ENCODE measurements around the gene PDE4D.

The PDE4D gene

DNA sequence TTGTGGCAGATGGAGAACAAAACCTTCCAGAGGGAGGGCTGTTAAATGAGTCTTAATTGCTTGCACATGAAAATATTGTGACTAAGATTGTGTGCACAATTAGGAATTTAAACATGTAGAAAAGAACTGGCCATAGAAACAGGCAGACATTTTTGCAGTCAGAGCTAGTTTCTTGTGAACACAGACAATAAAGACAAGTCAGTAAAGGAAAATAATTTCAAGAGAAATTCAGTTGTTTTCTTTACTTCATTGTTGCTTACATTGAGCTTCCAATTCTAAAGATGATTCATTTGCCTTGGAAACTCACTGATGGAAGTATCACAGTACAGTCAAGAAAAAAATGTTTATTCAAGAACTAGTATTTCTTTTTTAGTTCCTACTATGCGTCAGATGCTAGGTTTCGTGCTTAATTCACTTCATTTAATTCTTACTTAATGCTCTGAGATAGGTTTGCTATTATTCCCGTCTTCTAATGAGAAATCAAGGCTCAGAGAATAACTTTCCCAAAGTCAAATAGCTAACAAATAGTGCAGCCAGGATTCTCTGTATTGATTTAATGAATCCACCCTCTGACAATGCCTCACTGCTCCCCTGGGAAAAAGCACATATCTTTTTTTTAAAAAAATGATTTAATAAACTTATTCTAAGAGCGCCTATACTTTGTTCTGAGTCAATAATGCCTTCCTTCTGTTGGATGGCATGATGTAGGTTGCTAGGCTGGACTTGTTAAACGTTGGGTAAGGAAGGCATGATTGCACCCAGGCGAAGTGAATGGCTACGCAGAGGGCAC lies 729.3 kb downstream of the PDE4D start:
- no peak for FAIRE-seq

DNA sequence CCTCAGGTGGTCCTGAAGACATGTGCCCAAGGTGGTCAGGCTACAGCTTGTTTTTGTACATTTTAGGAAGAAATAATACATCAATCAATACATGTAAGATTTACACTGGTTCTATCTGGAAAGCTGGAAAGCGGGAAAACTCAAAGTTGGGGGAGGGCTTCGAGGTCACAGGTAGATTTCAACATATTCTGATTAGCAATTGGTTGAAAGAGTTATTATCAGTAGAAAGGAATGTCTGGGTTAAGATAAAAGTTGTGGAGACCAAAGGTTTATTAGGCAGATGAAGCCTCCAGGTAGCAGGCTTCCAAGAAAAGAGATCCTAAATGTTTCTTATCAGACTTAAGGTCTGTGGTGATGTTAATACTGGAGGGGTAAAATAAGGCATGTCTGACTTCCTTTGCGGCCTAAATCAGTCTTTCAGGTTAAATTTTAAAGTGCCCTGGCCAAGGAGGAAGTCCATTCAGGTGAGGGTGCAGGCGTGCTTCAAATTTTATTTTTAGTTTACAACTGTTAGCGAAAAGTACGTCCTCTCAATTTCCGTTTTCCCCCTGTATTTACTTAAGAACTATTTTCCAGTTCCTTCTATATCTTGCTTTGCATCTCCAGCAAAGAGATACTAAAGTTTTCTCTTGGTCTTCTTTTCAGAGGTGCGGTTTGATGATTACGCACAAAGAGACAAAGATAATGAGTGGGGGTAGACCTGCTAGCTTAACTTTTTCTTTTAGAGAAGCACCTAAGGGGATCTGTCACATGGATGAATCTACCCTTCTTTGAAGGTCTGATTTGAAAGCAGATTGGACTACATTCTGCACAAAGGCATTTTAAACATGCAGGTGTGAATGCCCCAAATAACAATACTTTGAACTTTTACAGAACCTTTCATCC lies 732.1 kb downstream of the PDE4D start:
- no peak for FAIRE-seq

More for the DNA sequence above, 729.3 kb downstream of the PDE4D start:
- no peak for DNase-seq (ENCODE audit: low spot score)

DNA sequence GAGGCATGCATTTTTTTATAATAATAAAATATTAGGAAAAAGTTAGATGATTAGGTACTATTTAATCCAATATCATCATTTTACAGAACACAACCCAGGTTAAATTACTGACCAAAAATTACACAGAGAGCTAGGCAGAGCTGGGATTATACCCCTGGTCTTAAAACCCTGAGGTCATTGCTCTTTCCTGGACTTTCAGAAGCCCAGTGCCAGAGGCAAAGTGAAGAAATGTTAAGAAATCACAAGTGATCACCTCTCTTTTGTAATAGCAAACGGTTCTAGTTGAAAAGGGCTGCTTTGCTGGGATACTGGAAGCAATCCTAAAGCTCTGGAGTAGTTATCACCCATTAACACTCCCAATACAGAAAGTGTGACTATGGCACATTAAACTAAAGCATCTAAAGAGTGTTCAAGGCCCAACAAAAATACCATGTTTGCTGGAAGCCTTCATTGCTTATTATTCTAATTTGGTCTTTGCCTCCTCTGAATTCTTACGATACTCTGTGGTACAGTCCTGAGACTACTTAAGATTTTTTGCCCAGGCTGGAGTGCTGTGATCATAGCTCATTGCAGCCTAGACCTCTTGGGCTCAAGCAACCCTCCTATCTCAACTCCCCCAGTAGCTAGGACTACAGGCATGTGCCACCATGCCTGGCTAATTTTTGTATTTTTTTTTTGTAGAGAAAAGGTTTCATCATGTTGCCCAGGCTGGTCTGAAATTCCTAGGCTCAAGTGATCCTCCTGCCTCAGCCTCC lies 734.7 kb downstream of the PDE4D start:
- DNase-seq (ENCODE audit: low spot score) (no peak), FAIRE-seq (no peak)

More for the DNA sequence above, 732.1 kb downstream of the PDE4D start:
- no peak for DNase-seq (ENCODE audit: low spot score)

DNA sequence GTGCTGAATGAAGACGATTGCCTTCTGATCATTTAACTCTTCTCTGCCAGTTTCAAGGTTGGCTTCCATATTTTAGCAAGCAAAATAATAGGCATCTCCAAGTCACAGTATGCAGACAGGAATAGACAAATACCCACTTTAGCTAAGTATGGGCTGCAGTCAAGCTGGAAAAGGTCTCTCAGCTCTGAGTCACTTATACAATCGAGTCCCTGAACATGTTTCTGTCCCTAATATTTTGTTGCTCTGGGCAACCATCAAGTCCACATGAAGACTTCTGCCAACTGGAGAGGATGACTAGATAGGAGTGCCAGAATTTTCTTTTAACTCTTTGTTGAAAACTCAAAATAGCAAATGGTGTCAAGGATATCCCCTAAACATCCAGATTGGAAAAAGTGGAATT lies 735.4 kb downstream of the PDE4D start:
- DNase-seq (ENCODE audit: low spot score) (no peak), FAIRE-seq (no peak)

DNA sequence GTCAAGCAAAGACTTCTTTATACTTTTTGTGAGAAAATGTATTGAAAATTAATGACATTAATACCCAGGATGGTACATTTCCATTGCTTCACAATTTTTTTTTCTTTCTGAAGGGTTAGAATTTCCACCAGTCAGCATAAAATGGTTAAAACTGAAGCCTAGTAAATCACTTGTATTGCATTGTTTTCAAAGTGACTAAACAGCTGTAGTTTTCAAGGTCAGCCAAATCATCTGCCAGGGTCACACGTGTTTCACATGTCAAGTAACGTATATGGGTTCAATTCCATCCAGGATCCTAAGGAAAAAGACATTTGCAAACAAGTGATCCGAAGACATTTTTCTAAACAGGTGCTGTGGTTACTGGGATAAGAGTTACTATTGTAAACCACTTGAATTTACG lies 736.5 kb downstream of the PDE4D start:
- no peak for FAIRE-seq
- no peak for DNase-seq (ENCODE audit: low spot score)

DNA sequence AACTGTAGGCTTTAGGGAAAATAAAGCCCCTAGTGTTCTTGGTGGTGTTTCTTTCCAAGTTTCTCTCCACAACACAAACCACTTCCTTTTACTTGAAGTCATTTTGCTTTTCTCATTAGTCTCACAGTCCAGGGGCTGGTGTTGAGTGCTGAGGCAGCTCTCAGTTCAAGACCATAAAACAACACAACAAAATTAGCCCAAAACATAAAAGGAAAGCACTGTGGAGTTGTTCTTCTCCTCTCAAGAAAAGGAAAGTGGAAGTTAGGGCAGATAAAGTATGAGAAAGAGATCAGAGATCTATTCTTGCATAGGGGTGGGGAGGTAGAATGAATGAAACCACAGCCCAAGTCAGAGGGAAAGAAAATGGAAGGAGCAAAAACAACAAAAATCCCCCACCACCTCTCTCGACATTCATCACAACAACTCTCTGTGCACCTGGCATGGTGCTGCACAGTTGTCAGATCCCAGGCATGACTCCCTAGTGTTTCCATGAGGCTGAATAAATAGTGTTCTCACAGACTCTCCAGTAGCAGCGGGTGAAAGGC lies 740.8 kb downstream of the PDE4D start:
- no peak for DNase-seq (ENCODE audit: low spot score)
- no peak for FAIRE-seq

DNA sequence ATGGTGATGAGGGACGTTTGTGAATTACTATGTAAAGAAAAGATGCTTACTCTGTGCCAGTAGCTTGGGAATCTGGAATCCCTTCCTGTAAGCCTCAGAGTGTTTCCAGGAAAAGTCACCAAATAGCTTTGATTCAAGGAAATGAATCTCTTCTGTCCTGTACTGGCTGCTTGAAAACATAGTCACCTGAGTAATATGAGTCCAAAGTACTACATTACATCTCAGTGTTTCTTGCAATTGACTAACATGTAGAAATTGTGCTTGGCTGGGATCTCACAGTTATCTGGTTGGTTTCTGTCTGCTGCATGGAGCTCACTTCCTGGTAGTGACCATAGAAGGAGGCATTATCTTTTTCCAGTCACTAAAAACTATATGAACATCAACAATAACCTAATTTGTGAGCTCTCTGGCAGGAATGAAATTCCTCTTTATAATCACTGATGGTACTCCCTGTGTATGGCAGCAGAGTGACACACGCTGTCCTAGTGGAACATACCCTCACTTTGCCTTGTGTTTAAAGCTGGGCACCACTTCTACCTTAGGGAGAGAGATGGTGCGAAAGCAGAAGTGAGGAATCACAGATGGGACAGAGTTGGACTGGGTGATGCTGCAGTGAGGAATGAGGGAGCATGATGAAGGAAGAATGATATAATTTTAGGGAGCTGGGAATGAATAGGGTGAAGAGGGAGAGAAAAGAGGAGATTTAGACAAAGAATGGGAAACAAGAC lies 742.2 kb downstream of the PDE4D start:
- DNase-seq (ENCODE audit: low spot score), result no peak
- no peak for FAIRE-seq

DNA sequence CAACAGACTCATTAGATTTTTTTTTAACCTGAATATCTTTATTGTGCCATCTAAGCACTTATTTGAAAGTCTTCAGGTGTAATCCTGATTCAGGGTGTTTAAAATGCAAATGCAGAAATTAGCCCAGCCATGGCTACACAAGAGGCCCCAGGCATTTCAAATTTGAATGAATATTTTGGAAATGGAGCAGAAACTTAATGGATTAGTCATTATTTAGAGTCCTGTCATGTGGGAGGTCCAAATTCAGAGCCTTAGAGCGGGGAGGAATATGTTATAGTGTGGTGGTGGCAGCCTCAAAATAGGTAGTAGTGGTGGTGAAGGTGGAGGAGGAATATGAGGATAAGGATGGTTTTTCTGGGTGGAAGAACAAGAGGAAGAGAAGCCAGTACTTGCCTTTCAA lies 743.7 kb downstream of the PDE4D start:
- FAIRE-seq (no peak), DNase-seq (ENCODE audit: low spot score) (no peak)

DNA sequence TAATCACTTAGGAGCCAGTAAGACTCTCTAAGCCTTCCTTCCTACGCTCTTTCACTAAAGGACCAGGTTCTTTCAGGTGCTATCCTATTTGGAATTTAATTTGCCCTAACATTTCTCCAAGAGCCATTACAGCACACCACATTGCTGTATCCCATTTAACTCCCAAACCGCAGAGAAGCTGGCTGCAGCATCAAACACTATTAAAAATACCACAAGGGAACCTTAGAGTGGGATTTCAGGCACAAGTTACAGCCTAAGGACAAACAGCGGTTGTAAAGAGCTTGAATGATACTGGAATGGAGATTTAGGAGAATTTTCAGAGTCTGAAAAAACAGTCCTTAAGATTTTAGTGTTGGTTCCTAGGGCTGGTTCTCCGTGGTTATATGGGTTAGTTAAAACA lies 744.3 kb downstream of the PDE4D start:
- FAIRE-seq (no peak), DNase-seq (ENCODE audit: low spot score) (no peak)

DNA sequence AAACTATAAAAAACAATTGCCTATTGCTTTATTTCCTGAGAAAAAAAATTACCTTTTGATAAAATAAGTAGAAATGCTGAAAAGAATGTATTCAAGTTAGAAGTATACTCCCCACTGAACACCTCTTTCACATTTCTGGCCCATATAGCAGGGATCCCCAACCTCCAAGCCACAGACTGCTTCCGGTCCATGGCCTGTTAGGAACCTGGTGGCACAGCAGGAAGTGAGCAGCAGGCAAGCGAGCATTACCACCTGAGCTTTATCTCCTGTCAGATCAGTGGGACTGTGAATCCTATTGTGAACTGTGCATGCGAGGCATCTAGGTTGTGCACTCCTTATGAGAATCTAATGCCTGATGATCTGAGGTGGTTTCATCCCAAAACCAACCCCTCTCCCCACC lies 746.8 kb downstream of the PDE4D start:
- DNase-seq (ENCODE audit: low spot score), result no peak
- no peak for FAIRE-seq

DNA sequence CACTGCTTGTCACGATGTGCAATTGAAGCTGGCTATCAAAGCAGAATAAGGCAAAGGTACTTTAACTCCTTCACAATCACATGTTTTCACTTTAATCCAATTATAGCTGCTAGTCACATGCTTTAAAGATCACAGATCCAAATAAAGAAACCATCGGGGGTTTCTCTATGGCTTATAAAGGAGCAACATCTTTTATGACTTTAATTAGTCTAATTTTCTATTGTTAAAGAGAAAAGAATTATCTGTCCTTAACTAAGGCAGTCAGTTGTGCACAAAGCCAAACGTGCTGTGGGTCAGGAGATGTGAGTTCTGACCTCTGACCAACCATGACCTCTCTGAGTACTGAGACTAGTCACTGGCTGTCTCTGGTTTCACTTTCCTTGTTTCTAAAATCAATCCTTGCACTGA lies 749.6 kb downstream of the PDE4D start:
- FAIRE-seq (no peak), DNase-seq (ENCODE audit: low spot score) (no peak)

DNA sequence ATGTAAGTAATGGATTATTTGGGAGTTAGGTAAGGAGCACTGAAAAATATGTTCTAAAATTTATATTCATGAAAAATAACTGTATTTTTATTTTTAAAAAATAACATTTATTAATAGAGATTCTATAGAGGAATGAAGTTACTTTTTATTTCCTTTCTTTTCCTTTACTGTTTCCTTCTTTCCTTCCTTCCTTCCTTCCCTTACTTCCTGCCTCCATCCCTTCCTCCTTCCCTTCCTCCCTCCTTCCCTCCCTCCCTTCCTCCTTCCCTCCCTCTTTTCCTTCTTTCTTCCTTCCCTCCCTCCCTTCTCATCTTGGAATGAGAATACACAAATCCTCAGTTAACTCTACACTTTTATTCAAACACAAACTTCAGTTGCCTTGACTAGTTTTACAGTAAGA lies 750.6 kb downstream of the PDE4D start:
- DNase-seq (ENCODE audit: low spot score) (no peak), FAIRE-seq (no peak)

DNA sequence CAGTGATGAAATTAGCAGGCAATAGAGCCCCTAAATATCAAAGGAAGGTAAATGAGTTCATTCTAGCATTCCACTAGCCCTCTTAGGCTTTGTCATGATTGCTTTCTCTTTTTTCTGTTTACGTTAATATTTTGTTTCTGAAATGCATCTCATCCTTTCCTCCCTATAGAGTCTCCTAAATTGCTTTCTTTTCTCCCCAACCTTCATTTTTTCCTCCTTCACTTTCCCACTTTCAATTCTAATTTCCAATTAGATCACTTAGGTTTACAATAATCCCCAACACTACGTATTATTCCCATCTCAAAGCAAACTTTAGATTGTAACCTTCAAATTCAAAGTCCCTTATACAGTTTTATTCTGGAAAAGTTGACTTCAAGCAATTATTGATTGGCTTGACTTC lies 751.4 kb downstream of the PDE4D start:
- DNase-seq (ENCODE audit: low spot score), result no peak
- FAIRE-seq, result no peak

DNA sequence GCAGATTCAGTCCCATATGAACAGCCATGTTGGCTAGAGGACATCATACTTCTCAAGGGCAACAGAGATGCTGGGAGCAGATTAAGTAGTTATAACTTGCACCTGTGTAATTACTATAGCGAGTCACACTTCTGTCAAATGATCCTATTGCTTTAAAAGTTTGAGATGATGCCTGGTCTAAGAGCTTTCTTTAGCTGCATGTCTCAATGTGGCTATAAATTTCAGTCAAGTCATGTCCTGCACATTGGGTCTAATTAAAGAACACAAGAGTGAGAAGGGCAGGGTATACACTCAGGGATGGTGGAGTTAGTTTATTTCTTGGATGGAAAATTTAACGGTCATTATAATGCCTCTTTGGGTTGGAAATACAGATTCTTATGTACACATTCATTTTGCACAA lies 753.4 kb downstream of the PDE4D start:
- FAIRE-seq (no peak), DNase-seq (ENCODE audit: low spot score) (no peak)

DNA sequence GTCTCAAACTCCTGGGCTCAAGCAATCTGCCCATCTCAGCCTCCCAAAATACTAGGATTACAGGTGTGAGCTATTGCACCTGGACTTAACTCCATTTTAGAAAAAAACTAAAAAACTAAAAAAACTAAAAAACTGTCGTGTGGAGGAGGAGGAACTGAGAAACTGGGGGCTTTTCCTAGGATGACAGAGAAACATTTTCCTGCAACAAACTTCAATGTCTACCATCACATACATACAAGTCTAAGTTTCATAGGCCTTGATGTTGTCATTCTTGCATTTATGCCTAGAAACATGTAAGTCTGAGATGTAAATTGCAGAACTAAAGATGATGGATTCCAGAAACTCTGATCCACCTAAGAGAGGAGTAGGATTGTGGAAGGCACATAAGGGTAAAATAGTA lies 753.8 kb downstream of the PDE4D start:
- FAIRE-seq (no peak), DNase-seq (ENCODE audit: low spot score) (no peak)

DNA sequence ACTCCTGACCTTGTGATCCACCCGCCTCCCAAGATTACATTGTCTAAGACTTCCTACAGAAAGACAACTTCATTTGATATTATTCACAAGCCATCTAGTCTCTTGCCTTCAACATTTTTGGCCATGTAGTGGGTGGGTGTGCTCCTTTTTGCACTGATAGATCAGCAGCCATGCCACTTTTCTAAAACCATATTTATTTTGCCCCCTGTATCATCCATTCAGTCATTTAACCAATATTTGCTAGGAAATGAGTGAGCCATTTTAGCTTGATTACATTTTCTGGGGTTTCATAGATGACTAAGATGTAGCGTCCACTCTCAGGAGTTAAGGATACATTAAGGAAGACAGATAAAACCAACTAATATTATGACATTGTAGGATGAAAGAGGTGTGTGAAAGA lies 755.0 kb downstream of the PDE4D start:
- no peak for DNase-seq (ENCODE audit: low spot score)
- FAIRE-seq, result no peak

DNA sequence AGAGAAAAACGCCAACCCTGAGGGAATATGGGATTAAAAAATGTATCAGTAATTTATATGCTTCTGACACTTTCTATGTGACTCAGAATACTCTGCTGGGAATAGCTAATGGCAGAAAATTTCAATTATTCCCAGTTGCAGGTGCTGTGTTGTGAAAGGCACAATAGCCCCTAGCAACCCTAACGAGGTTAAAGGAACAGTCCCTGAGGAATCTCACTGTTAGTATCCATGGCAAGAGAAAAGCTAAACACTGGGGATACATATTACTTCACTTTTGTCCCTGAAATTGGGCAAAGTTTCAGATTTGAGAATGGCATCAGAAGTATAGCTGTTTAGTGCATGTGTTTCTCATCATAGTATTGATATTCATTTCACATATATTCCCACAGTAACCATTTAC lies 755.7 kb downstream of the PDE4D start:
- DNase-seq (ENCODE audit: low spot score), result no peak
- no peak for FAIRE-seq

DNA sequence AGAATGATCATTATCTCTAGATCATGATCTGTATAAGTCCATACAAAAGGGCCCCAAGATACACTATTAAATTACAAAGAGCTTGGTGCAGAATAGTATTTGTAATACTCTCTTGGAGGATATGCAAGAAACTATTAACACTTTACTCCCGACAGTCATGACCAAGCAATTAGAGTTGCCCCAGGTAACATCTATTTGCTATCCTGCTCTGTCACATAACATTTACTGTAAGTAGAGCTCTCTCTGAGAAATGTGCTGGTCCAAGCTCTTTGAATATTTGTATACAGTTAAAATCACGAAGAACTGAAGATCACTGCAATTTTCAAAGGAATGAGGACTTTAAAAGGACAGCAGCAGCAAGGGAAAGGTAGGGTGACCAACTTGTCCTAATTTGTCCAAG lies 757.0 kb downstream of the PDE4D start:
- no peak for DNase-seq (ENCODE audit: low spot score)
- FAIRE-seq, result no peak

DNA sequence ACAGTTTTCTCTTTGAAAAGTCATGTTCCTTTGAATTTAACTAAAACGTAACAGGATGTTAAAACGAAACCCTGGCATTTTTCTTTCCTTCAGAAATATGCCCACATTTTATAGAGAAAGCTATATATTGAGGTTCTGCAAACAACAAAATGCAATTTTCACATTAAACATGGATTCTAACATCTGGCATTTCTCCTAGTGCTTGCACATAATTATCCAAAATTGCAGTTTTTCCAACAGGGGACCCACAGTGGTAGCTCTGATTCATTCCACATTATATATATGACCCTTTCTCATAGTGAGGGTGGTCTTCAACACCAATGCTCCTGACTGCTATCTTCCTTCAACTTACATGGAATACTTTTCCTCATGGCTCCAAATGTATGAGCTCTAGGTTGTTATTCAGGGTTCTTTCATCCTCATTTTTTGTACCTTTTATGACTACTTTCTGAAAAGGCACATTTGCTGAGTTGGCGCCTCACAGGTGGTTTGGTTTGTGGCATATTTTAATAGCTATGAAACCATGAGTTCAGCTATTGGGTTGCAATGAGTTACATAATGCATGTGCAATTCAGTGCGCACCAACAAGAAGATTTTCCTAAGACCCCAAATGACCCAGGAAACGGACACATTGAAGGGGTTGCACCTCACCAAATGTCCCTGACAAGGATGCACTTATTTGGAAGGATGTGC lies 758.9 kb downstream of the PDE4D start:
- FAIRE-seq (no peak), DNase-seq (ENCODE audit: low spot score) (no peak)

DNA sequence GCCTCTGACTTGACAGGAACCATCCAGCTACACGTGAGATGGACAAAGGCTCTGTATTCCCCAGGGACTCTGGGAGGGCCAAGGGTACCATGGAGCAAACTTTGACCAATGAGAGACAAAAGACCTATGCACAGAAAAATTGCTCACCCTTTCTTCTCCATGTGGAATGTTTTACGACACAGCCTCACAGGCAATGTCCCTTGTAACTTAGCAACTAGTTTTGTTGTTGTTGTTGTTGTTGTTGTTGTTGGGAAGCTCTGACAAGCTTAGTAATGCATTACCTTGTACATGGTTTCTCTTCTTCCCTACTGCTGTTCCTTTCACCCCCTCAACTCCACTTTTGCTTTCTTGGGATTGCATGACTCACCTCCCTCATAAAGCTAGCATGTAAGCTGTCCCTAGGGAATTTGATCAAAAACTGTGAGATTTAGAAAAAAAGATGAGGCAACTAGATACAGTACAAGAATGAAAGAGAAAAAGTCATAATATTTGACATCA lies 759.7 kb downstream of the PDE4D start:
- FAIRE-seq (no peak), DNase-seq (ENCODE audit: low spot score) (no peak)

All from RCC 7860 (cell line).